GM12878 (cell line): Measurements from ENCODE around the gene CILP2. TPM values are rescaled to one million over a fixed set of nuclear protein-coding genes. Genes with fewer than 3 reads are reported as not detected.

Experiments used
- CUX1 ChIP-seq: IDR thresholded peaks from 2 replicates; pipeline ENCODE4 v1.6.1; 2012; ENCODE audit warnings: improper control_type of control experiment, low read depth, low read length; ENCODE audit not compliant: insufficient replicate concordance
- ELK1 ChIP-seq: IDR thresholded peaks from 2 replicates; pipeline ENCODE4 v1.6.1; 2012; ENCODE audit warnings: low read depth, low read length, improper control_type of control experiment
- ESRRA ChIP-seq: IDR thresholded peaks from 2 replicates; pipeline ENCODE4 v1.6.1; 2012; ENCODE audit warnings: mild to moderate bottlenecking, low read length, improper control_type of control experiment
- HSF1 ChIP-seq: fragments of 150-350 bp; IDR thresholded peaks from 2 replicates; pipeline ENCODE4 v1.6.1; 2014; ENCODE audit warnings: mild to moderate bottlenecking, low read depth, low read length
- LARP7 ChIP-seq: fragments of 450-650 bp; IDR thresholded peaks from 2 replicates; pipeline ENCODE4 v1.6.1; 2017; ENCODE audit warnings: mild to moderate bottlenecking
- POLR2AphosphoS5 ChIP-seq: IDR thresholded peaks from 2 replicates; pipeline ENCODE4 v1.6.1; 2011; ENCODE audit warnings: mild to moderate bottlenecking, low read length, inconsistent platforms
- YBX1 ChIP-seq: fragments of 450-650 bp; IDR thresholded peaks from 2 replicates; pipeline ENCODE4 v1.6.1; 2016; ENCODE audit warnings: antibody characterized with exemption
- polyA plus RNA-seq, 11 experiments: library from polyadenylated mRNA; depleted of rRNA in 4 of 11; unstranded in 6 of 11; stranded (reverse) in 5 of 11; fragments of >200 nt; fragmentation: Nextera tagmentation in 4 of 11; fragmentation: Illumina TruSeq in 1 of 11; extraction: Ambion mirVana in 4 of 11; extraction: Trizol in 1 of 11; gene quantifications; 1 replicate in 1 of 11; 2 replicates in 10 of 11; pipeline versions ENCODE4 v1.2.1 to v1.2.3, GENCODE V29; 2011 to 2016; ENCODE audit warnings: inconsistent platforms in 2 of 11, missing spikeins in 2 of 11, low read depth in 1 of 11
- total RNA-seq, 4 experiments: library from RNA; depleted of rRNA in 3 of 4; stranded (reverse); fragments of >200 nt in 3 of 4; fragmentation: Illumina TruSeq in 1 of 4; extraction: Trizol in 1 of 4; gene quantifications; 2 replicates each; pipeline versions ENCODE4 v1.2.1 to v1.2.3, GENCODE V29; 2013 to 2021

Gene CILP2
- total and polyA plus RNA-seq, 10 of the 15 experiments (the other 5 are each of a cell fraction or from before 2014, with no cell fraction given), result 0.05 to 0.08 (median 0.06) TPM; not detected in 6

- no peak for TF ChIP-seq CUX1
- TF ChIP-seq POLR2AphosphoS5, result no peak
- no peak for TF ChIP-seq ELK1
- no peak for TF ChIP-seq LARP7
- TF ChIP-seq ESRRA, result no peak
- no peak for TF ChIP-seq YBX1
- TF ChIP-seq HSF1, result no peak
Measured at GRCh38 chr19:19514215-19514657, 23.8 kb upstream of the CILP2 start (continued).
